Progenitor cell of endocrine pancreas (in vitro differentiated cells): ENCODE data around the gene PDS5A. TPM values are rescaled to one million over a fixed set of nuclear protein-coding genes. Genes with fewer than 3 reads are reported as not detected.

Experiments used
- DNase-seq: peaks from one replicate; pipeline ENCODE4 v3.0.0; 2021; ENCODE audit warnings: low spot score; ENCODE audit not compliant: unreplicated experiment
- H3K27ac Mint-ChIP-seq: 2 replicates; pipeline ENCODE4 v1.8.0; 2021; ENCODE audit warnings: mild to moderate bottlenecking, moderate library complexity, mixed read lengths
- H3K27me3 Mint-ChIP-seq: 2 replicates; pipeline ENCODE4 v1.8.0; 2021; ENCODE audit warnings: mixed read lengths
- H3K36me3 Mint-ChIP-seq: 2 replicates; pipeline ENCODE4 v1.8.0; 2022; ENCODE audit warnings: mixed read lengths; ENCODE audit not compliant: insufficient read depth
- H3K4me1 Mint-ChIP-seq: 2 replicates; pipeline ENCODE4 v1.8.0; 2021; ENCODE audit warnings: low read depth, mixed read lengths
- H3K4me3 Mint-ChIP-seq: 2 replicates; pipeline ENCODE4 v1.8.0; 2021; ENCODE audit warnings: low read depth, mild to moderate bottlenecking, moderate library complexity, mixed read lengths
- H3K9me3 Mint-ChIP-seq: 2 replicates; pipeline ENCODE4 v1.8.0; 2021; ENCODE audit warnings: low read depth, mixed read lengths
- total RNA-seq: library from RNA; stranded (reverse); gene quantifications from 2 replicates; pipeline ENCODE4 v1.2.1, GENCODE V29; 2021
- TF ChIP-seq, protein P1 (sequence below): fragments of 200-600 bp; sonication (generic); IDR thresholded peaks from one replicate; pipeline ENCODE4 v1.5.0; 2021; ENCODE audit warnings: antibody characterized with exemption, mild to moderate bottlenecking; ENCODE audit not compliant: unreplicated experiment

Gene PDS5A
- total RNA-seq, 1 donor from 2014 or later: 91.1 TPM

DNA sequence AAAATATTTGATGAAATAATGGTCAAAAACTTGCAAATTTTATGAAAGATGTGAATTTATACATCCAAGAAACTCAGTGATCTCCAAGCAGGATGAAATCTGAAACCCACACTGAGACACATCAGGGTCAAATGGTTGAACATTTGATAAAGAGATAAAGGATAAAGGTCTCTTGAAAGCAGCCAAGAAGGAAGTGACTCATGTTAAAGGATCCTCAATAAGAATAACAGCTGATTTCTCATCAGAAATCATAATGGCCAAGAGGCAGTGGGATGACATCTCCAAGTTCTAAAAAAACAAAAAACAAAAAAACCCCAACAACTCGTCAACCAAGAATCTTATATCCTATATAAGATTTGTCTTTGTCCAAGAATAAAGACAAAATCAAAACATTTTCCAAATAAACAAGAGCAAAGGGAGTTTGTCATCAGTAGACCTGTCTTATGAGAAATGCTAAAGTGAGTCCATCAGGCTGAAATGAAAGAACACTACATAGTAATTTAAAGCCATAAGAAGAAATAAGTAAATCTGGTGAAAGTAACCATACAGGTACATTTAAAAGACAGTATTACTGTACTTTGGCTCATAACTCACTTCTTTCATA is 121.7 kb downstream of the PDS5A start:
- Mint-ChIP-seq H3K27ac (no peak overlapping the region), H3K4me3 (no peak overlapping the region), H3K36me3 (peaks cover 45% of the 10 kb centered on the region), H3K4me1 (no peaks in the 10 kb centered on the region), H3K27me3 (no peaks in the 10 kb centered on the region), H3K9me3 (peaks cover 10% of the 10 kb centered on the region)
- TF ChIP-seq, protein P1, sequence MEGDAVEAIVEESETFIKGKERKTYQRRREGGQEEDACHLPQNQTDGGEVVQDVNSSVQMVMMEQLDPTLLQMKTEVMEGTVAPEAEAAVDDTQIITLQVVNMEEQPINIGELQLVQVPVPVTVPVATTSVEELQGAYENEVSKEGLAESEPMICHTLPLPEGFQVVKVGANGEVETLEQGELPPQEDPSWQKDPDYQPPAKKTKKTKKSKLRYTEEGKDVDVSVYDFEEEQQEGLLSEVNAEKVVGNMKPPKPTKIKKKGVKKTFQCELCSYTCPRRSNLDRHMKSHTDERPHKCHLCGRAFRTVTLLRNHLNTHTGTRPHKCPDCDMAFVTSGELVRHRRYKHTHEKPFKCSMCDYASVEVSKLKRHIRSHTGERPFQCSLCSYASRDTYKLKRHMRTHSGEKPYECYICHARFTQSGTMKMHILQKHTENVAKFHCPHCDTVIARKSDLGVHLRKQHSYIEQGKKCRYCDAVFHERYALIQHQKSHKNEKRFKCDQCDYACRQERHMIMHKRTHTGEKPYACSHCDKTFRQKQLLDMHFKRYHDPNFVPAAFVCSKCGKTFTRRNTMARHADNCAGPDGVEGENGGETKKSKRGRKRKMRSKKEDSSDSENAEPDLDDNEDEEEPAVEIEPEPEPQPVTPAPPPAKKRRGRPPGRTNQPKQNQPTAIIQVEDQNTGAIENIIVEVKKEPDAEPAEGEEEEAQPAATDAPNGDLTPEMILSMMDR: no peak
- no peak for DNase-seq

DNA sequence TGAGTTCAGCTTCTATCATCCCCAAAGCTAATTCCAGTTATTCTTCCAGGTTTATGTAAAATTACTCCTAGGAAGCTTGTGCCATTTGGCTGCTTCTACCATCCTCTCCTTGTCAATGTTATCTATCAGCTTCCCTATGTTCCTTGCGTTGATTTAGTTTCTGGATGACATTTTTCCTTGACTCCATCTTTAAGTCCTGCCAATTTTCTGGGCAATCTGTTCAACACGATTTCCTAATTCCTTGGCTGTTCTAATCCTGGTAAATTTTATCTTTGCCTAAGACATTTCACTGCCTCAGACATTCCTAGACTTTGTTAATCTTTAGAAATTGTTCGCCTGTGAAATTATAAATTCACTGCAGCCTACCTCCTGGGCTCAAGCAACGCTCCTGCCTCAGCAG is 125.1 kb downstream of the PDS5A start:
- peaks cover 28% of the 10 kb centered on the region for H3K36me3 Mint-ChIP-seq
- no peak overlapping the region for H3K4me3 Mint-ChIP-seq
- no peak for DNase-seq
- no peaks in the 10 kb centered on the region for H3K27me3 Mint-ChIP-seq
- H3K4me1 Mint-ChIP-seq: no peaks in the 10 kb centered on the region
- H3K27ac Mint-ChIP-seq: no peak overlapping the region
- H3K9me3 Mint-ChIP-seq: peaks cover 10% of the 10 kb centered on the region
- TF ChIP-seq, protein P1: no peak

DNA sequence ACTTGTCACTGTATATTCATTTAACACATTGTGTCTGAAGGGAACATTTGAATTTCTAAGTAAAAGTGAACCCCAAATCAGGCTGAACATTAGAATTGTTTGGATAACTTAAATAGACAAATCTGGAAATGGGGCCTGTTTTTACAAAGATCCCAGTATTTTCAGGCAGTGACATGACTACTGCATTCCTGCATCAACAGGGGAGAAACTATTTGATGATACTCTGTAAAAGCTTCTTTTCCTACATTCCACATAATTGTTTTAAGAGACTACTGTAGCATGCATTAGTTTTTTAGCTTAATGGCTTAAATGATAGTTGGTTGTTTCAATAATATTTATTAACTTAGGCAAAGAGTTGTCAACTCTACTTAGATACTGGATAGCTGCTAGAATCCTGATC is 127.0 kb downstream of the PDS5A start:
- H3K9me3 Mint-ChIP-seq: peaks cover 5% of the 10 kb centered on the region
- H3K4me1 Mint-ChIP-seq: no peaks in the 10 kb centered on the region
- H3K27me3 Mint-ChIP-seq: no peaks in the 10 kb centered on the region
- no peak overlapping the region for H3K4me3 Mint-ChIP-seq
- no peak overlapping the region for H3K27ac Mint-ChIP-seq
- peaks cover 15% of the 10 kb centered on the region for H3K36me3 Mint-ChIP-seq
- TF ChIP-seq, protein P1: no peak
- no peak for DNase-seq

DNA sequence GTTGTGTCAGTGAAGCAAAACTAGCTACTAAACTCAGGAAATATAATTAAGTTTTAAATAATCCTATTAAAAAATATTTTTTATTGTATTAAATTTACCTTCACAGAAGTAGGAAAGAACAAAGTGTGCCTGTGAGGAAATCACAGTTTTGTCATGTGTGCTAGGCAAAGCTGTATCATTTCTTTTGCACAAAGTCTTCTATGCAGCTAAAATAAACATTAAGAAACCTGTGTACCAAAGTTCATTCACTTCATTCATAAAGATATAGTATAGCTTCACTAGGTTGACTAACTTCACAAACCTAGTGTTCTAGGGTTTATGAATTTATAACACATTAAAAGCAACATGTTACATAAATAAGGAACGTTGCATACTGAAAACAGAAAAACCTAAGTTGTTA is 131.0 kb downstream of the PDS5A start:
- H3K9me3 Mint-ChIP-seq: no peaks in the 10 kb centered on the region

DNA sequence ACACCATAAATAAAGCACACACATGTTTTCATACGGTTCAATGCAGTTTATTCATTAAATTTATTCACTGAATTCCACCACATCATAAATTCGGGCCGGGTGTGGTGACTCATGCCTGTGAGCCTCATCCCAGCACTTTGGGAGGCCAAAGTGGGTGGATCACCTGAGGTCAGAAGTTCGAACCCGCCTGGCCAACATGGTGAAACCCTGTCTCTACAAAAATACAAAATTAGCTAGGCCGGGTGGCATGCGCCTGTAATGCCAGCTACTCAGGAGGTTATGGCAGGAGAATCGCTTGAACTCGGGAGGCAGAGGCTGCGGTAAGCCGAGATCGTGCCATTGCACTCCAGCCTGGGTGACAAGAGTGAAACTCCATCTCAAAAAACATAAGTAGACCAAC is 131.6 kb downstream of the PDS5A start:
- peaks cover 9% of the 10 kb centered on the region for H3K36me3 Mint-ChIP-seq
- no peaks in the 10 kb centered on the region for H3K4me1 Mint-ChIP-seq

More for the DNA sequence above, 131.0 kb downstream of the PDS5A start:
- Mint-ChIP-seq H3K27ac (no peak overlapping the region), H3K36me3 (peaks cover 9% of the 10 kb centered on the region), H3K27me3 (no peaks in the 10 kb centered on the region), H3K4me1 (no peaks in the 10 kb centered on the region), H3K4me3 (no peak overlapping the region)
- TF ChIP-seq, protein P1: no peak
- no peak for DNase-seq

More for the DNA sequence above, 131.6 kb downstream of the PDS5A start:
- DNase-seq: no peak
- TF ChIP-seq, protein P1: no peak
- Mint-ChIP-seq H3K27me3 (no peaks in the 10 kb centered on the region), H3K9me3 (no peaks in the 10 kb centered on the region), H3K4me3 (no peak overlapping the region), H3K27ac (no peak overlapping the region)
